Vagina (tissue), 2 donors: ENCODE measurements around the gene ZBTB11.

ENCODE experiments used
- POLR2A ChIP-seq, 2 donors: fragments of 450-650 bp; IDR thresholded peaks; one replicate each; pipeline ENCODE4 v1.6.1; 2017; ENCODE audit warnings: antibody characterized with exemption in 2 of 2, mild to moderate bottlenecking in 2 of 2, moderate library complexity in 2 of 2
- POLR2AphosphoS5 ChIP-seq, 2 donors: sonication (generic); formaldehyde crosslinking; IDR thresholded peaks; one replicate each; pipeline ENCODE4 v1.9.0; 2017; ENCODE audit warnings: antibody characterized with exemption in 2 of 2, mild to moderate bottlenecking in 2 of 2, low read depth in 1 of 2; ENCODE audit not compliant: insufficient read depth in 1 of 2
- TF ChIP-seq, protein P1 (sequence below), 3 experiments: fragments of 450-650 bp in 2 of 3; fragments of 200-600 bp in 1 of 3; sonication (generic) in 1 of 3; IDR thresholded peaks; one replicate each; pipeline ENCODE4 v1.5.1; 2017 to 2019; ENCODE audit warnings: antibody characterized with exemption in 3 of 3, mild to moderate bottlenecking in 2 of 3, moderate library complexity in 2 of 3

DNA sequence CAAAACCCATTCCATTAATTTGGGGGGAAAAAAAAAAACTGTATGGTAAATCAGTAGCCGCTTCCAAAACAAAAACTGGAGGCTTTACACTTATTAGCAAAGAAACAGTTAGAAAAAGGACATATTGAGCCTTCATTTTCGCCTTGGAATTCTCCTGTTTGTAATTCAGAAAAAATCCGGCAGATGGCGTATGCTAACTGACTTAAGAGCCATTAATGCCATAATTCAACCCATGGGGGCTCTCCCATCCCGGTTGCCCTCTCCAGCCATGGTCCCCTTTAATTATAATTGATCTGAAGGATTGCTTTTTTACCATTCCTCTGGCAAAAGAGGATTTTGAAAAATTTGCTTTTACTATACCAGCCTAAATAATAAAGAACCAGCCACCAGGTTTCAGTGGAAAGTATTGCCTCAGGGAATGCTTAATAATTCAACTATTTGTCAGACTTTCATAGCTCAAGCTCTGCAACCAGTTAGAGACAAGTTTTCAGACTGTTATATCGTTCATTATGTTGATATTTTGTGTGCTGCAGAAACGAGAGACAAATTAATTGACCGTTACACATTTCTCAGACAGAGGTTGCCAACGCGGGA is 18.9 kb upstream of the ZBTB11 start:
- TF ChIP-seq POLR2A (IDR thresholded peaks at IDR 0.05) = no peak
- TF ChIP-seq, protein P1, sequence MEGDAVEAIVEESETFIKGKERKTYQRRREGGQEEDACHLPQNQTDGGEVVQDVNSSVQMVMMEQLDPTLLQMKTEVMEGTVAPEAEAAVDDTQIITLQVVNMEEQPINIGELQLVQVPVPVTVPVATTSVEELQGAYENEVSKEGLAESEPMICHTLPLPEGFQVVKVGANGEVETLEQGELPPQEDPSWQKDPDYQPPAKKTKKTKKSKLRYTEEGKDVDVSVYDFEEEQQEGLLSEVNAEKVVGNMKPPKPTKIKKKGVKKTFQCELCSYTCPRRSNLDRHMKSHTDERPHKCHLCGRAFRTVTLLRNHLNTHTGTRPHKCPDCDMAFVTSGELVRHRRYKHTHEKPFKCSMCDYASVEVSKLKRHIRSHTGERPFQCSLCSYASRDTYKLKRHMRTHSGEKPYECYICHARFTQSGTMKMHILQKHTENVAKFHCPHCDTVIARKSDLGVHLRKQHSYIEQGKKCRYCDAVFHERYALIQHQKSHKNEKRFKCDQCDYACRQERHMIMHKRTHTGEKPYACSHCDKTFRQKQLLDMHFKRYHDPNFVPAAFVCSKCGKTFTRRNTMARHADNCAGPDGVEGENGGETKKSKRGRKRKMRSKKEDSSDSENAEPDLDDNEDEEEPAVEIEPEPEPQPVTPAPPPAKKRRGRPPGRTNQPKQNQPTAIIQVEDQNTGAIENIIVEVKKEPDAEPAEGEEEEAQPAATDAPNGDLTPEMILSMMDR (IDR thresholded peaks at IDR 0.05) = peak; percentile 58 to 65 (median 62)
- no peak for TF ChIP-seq POLR2AphosphoS5 (IDR thresholded peaks at IDR 0.05; ENCODE audit: insufficient read depth in 1 of 2, low read depth in 1 of 2)
